Panc1 (cell line): ENCODE data around the gene WDR17. TPM values are rescaled to one million over a fixed set of nuclear protein-coding genes. Genes with fewer than 3 reads are reported as not detected.
A peak's percentile ranks its signal among the peaks of the same experiment; 100 is the strongest.

Experiments used
- ATAC-seq: fragments of 200-7000 bp; cut with Tn5 transposase; 2 replicates; pipeline ENCODE4 v1.9.1; 2020; ENCODE audit warnings: mild to moderate bottlenecking, moderate library complexity
- BruUV-seq: library from RNA; stranded (reverse); fragments of 400-500 nt; replicated peaks from 2 replicates; lab custom pipeline; 2021; lab: Mats Ljungman, UMichigan
- CTCF ChIA-PET: fragments of 300-600 bp; sonication (Branson Sonifier 250); formaldehyde crosslinking; loops from one replicate; lab custom pipeline; 2022; ENCODE audit warnings: antibody characterized with exemption; lab: Charles Lee
- POLR2A ChIA-PET: fragments of 300-600 bp; sonication (Branson Sonifier 250); formaldehyde crosslinking; loops from one replicate; lab custom pipeline; 2022; ENCODE audit warnings: antibody characterized with exemption; lab: Charles Lee
- DNase-seq: peaks from one replicate; pipeline ENCODE4 v3.0.0-alpha.2; 2010; ENCODE audit warnings: low read depth, low spot score
- H3K27ac ChIP-seq: 2 replicates; pipeline ENCODE4 v1.5.1; 2011; ENCODE audit warnings: mild to moderate bottlenecking, low read length, inconsistent platforms
- H3K27me3 ChIP-seq: fragments of 200-500 bp; sonication (Bioruptor generic); 2 replicates; pipeline ENCODE4 v1.6.0; 2014; ENCODE audit warnings: low read length, inconsistent platforms; ENCODE audit not compliant: control insufficient read depth, insufficient read depth
- H3K36me3 ChIP-seq: fragments of 200-500 bp; sonication (Bioruptor generic); 2 replicates; pipeline ENCODE4 v1.5.1; 2014; ENCODE audit warnings: inconsistent platforms, mild to moderate bottlenecking, low read length, moderate library complexity; ENCODE audit not compliant: control insufficient read depth, insufficient read depth
- H3K4me1 ChIP-seq: 2 replicates; pipeline ENCODE4 v1.5.1; 2011; ENCODE audit warnings: inconsistent platforms, mild to moderate bottlenecking, low read length, moderate library complexity; ENCODE audit not compliant: control insufficient read depth, insufficient read depth
- H3K4me3 ChIP-seq, 2 experiments: 2 replicates each; pipeline ENCODE4 v1.5.1; 2011 to 2012; ENCODE audit warnings: low read depth in 2 of 2, low read length in 2 of 2, mild to moderate bottlenecking in 2 of 2, inconsistent platforms in 1 of 2, moderate library complexity in 1 of 2
- H3K9me3 ChIP-seq: fragments of 200-500 bp; sonication (Bioruptor generic); 2 replicates; pipeline ENCODE4 v1.5.1; 2014; ENCODE audit warnings: low read depth, mild to moderate bottlenecking, inconsistent platforms, low read length, moderate library complexity; ENCODE audit not compliant: control insufficient read depth, insufficient read depth
- CTCF ChIP-seq: fragments of 450-650 bp; IDR thresholded peaks from 2 replicates; pipeline ENCODE4 v1.5.1; 2017; ENCODE audit warnings: mild to moderate bottlenecking
- POLR2AphosphoS5 ChIP-seq: IDR thresholded peaks from 2 replicates; pipeline ENCODE4 v1.6.1; 2012; ENCODE audit warnings: mild to moderate bottlenecking, low read depth, low read length, moderate library complexity
- REST ChIP-seq, 2 experiments: IDR thresholded peaks; 2 replicates each; pipeline ENCODE4 v1.6.1; 2011 to 2012; ENCODE audit warnings: low read depth in 2 of 2, control low read depth in 1 of 2, low read length in 1 of 2, mild to moderate bottlenecking in 1 of 2, moderate library complexity in 1 of 2; ENCODE audit not compliant: insufficient read depth in 1 of 2
- SIN3A ChIP-seq: IDR thresholded peaks from 2 replicates; pipeline ENCODE4 v1.6.1; 2012; ENCODE audit warnings: low read depth, mild to moderate bottlenecking, low read length, moderate library complexity, borderline replicate concordance; ENCODE audit not compliant: insufficient read depth
- TCF7L2 ChIP-seq: IDR thresholded peaks from 2 replicates; pipeline ENCODE4 v1.6.1; 2011; ENCODE audit warnings: mild to moderate bottlenecking, low read depth, low read length, inconsistent platforms
- in situ Hi-C: cut with HindIII; loops from 2 replicates; pipeline ENCODE4 v1.10.0; 2016; ENCODE audit warnings: low sequenced_read_pairs, low pct_unique_long_range_greater_than_20kb
- intact Hi-C: fragments of 100-400 bp; cut with micrococcal nuclease; formaldehyde crosslinking; loops from one replicate; pipeline ENCODE4 v1.10.0; 2022; ENCODE audit not compliant: unreplicated experiment
- total RNA-seq: library from RNA; stranded (reverse); gene quantifications from one replicate; pipeline ENCODE4 v1.2.1, GENCODE V29; 2021; ENCODE audit not compliant: unreplicated experiment

WDR17 gene
- total RNA-seq, 1 experiment from 2014 or later, result 4.2 TPM

- no peaks in the 10 kb centered on the region for H3K9me3 ChIP-seq
- H3K4me3 ChIP-seq, result no peak overlapping the region
- in situ Hi-C loops, result no loop called here
- intact Hi-C loops, result no loop called here
- DNase-seq (no peak), ATAC-seq (no peak)
- no peaks in the 10 kb centered on the region for H3K36me3 ChIP-seq
- BruUV-seq, result no TSS peak
- H3K27ac ChIP-seq, result no peak overlapping the region
- no peaks in the 10 kb centered on the region for H3K4me1 ChIP-seq
- TF ChIP-seq REST (IDR thresholded peaks at IDR 0.05; ENCODE audit: insufficient read depth in 1 of 2, low read depth in 2 of 2, low read length in 1 of 2) (no peak), SIN3A (no peak), CTCF (peak; percentile 27; the same call in 1 of the 2 replicates)
- POLR2A ChIA-PET, result no interaction called here
- H3K27me3 ChIP-seq, result no peaks in the 10 kb centered on the region
- CTCF ChIA-PET, result no interaction called here
These were observed 10.7 kb upstream of the WDR17 start for GRCh38 chr4:176054942-176055341.

GRCh38 chr4:176063718-176064117 lies 1.9 kb upstream of the WDR17 start:
- in situ Hi-C loops (no loop called here), intact Hi-C loops (no loop called here)
- Histone ChIP-seq H3K27me3 (no peaks in the 10 kb centered on the region), H3K9me3 (no peaks in the 10 kb centered on the region), H3K27ac (no peak overlapping the region), H3K36me3 (no peaks in the 10 kb centered on the region), H3K4me3 (no peak overlapping the region), H3K4me1 (no peaks in the 10 kb centered on the region)
- ATAC-seq, result no peak
- TF ChIP-seq CTCF (no peak), POLR2AphosphoS5 (no peak), REST (IDR thresholded peaks at IDR 0.05; ENCODE audit: insufficient read depth in 1 of 2, low read depth in 2 of 2, low read length in 1 of 2) (no peak), TCF7L2 (no peak), SIN3A (no peak)
- ChIA-PET POLR2A (no interaction called here), CTCF (no interaction called here)
- DNase-seq, result no peak
- BruUV-seq, result no TSS peak
